GM12875 (cell line): Measurements from ENCODE around the gene GALNT9.

ENCODE experiments used
- H3K4me3 ChIP-seq: one replicate; pipeline ENCODE4 v1.5.1; 2011; ENCODE audit warnings: low read depth, low read length, control low read depth
- CTCF ChIP-seq: IDR thresholded peaks from 2 replicates; pipeline ENCODE4 v1.5.1; 2011; ENCODE audit warnings: low read depth, mild to moderate bottlenecking, control low read depth, inconsistent platforms, low read length, moderate library complexity, borderline replicate concordance; ENCODE audit not compliant: insufficient read depth

GALNT9 gene

GRCh38 chr12:132207083-132207775 is 122.2 kb downstream of the GALNT9 start:
- TF ChIP-seq CTCF, result no peak
- H3K4me3 ChIP-seq, result no peak overlapping the region

GRCh38 chr12:132206046-132206434 is 123.3 kb downstream of the GALNT9 start:
- TF ChIP-seq CTCF, result no peak
- no peak overlapping the region for H3K4me3 ChIP-seq

- no peak for TF ChIP-seq CTCF
Measured at GRCh38 chr12:132205271-132206045, 123.9 kb downstream of the GALNT9 start.

GRCh38 chr12:132204793-132205270 is 124.6 kb downstream of the GALNT9 start:
- TF ChIP-seq CTCF, result no peak
- H3K4me3 ChIP-seq, result no peak overlapping the region

More at GRCh38 chr12:132205271-132206045, 123.9 kb downstream of the GALNT9 start:
- no peak overlapping the region for H3K4me3 ChIP-seq

- H3K4me3 ChIP-seq, result no peak overlapping the region
- TF ChIP-seq CTCF, result no peak
Measured at GRCh38 chr12:132204063-132204792, 125.2 kb downstream of the GALNT9 start.

- TF ChIP-seq CTCF, result no peak
- no peak overlapping the region for H3K4me3 ChIP-seq
Measured at GRCh38 chr12:132202929-132203721, 126.3 kb downstream of the GALNT9 start.
